Thoracic aorta (tissue), 2 donors: ENCODE measurements around the gene TOP1. TPM values are rescaled to one million over a fixed set of nuclear protein-coding genes. Genes with fewer than 3 reads are reported as not detected.

ENCODE experiments used
- ATAC-seq: fragments of 150-250 bp; one replicate; pipeline ENCODE4 v1.8.0; 2017; ENCODE audit warnings: low read depth; ENCODE audit not compliant: insufficient number of reproducible peaks, low FRiP score
- DNase-seq: peaks from one replicate; pipeline ENCODE4 v3.0.0-alpha.2; 2020; ENCODE audit warnings: low spot score
- H3K27ac ChIP-seq, 2 donors: fragments of 200-600 bp; sonication (generic); 1 replicate in 1 of 2; 2 replicates in 1 of 2; pipeline ENCODE4 v1.5.1; 2016; ENCODE audit warnings: mild to moderate bottlenecking in 2 of 2, moderate library complexity in 2 of 2
- H3K27me3 ChIP-seq: fragments of 200-600 bp; sonication (generic); replicated peaks from 2 replicates; pipeline ENCODE4 v1.6.0; 2016; ENCODE audit warnings: mild to moderate bottlenecking; ENCODE audit not compliant: insufficient read depth
- H3K36me3 ChIP-seq: fragments of 200-600 bp; sonication (generic); one replicate; pipeline ENCODE4 v1.5.1; 2016
- H3K4me1 ChIP-seq, 2 donors: fragments of 200-600 bp; sonication (generic); 1 replicate in 1 of 2; 2 replicates in 1 of 2; pipeline versions ENCODE4 v1.5.1 to v1.6.0; 2016; ENCODE audit warnings: low read depth in 2 of 2, mild to moderate bottlenecking in 1 of 2; ENCODE audit not compliant: control insufficient read depth in 1 of 2
- H3K4me3 ChIP-seq: fragments of 200-600 bp; sonication (generic); 2 replicates; pipeline ENCODE4 v1.5.1; 2016; ENCODE audit warnings: mild to moderate bottlenecking
- H3K9me3 ChIP-seq: fragments of 200-600 bp; sonication (generic); 2 replicates; pipeline ENCODE4 v1.5.1; 2016
- CTCF ChIP-seq: fragments of 200-600 bp; sonication (generic); IDR thresholded peaks from one replicate; pipeline ENCODE4 v1.5.1; 2019; ENCODE audit warnings: antibody characterized with exemption
- total RNA-seq, 2 donors: library from RNA; depleted of rRNA; stranded (reverse); fragments of >200 nt; gene quantifications; one replicate each; pipeline versions ENCODE4 v1.1.0 to v1.2.3, GENCODE V29; 2016

TOP1 gene
- total RNA-seq, 2 donors from 2014 or later, result 17.3 to 35.4 TPM

GRCh38 chr20:41142919-41143318 lies 114.3 kb downstream of the TOP1 start:
- Histone ChIP-seq H3K9me3 (no peaks in the 10 kb centered on the region), H3K36me3 (no peaks in the 10 kb centered on the region), H3K4me3 (no peak overlapping the region), H3K27me3 (no peaks in the 10 kb centered on the region), H3K27ac (peak overlapping the region in 1 of 2 donors; percentile 53), H3K4me1 (peaks cover 29 to 74% of the 10 kb centered on the region in 2 donors)
- ATAC-seq (no peak), DNase-seq (no peak)
- no peak for TF ChIP-seq CTCF

GRCh38 chr20:41143354-41143753 lies 114.7 kb downstream of the TOP1 start:
- H3K36me3 ChIP-seq, result no peaks in the 10 kb centered on the region
- no peak overlapping the region for H3K4me3 ChIP-seq
- H3K4me1 ChIP-seq, result peaks cover 33 to 77% of the 10 kb centered on the region in 2 donors
- no peaks in the 10 kb centered on the region for H3K27me3 ChIP-seq
- peak overlapping the region in 1 of 2 donors; percentile 53 for H3K27ac ChIP-seq
- no peak for ATAC-seq
- H3K9me3 ChIP-seq, result no peaks in the 10 kb centered on the region
- no peak for TF ChIP-seq CTCF
- no peak for DNase-seq

DNA sequence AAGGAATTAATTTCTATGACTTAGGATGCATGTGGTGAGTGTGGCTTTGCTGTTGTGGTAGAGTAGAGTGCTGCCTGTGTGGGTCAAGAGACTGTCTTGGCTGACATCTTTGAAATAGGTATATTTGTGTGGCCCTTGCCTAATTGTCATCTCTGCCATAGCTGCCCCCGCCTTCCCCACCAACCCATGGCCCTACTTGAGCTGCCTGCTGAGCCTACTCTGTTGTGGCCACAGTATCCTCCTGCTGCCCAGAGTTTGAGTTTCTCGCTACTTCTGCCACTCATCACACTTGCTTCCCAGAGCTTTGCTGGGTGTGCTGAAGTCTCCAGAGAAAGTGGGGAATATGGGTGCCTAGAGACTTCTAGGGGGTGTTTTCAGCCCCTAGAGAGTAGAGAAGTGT lies 116.7 kb downstream of the TOP1 start:
- Histone ChIP-seq H3K27me3 (no peaks in the 10 kb centered on the region), H3K9me3 (no peaks in the 10 kb centered on the region), H3K4me3 (no peak overlapping the region), H3K36me3 (no peaks in the 10 kb centered on the region), H3K4me1 (peaks cover 31 to 76% of the 10 kb centered on the region in 2 donors), H3K27ac (peak overlapping the region; percentile 67 to 86)
- no peak for TF ChIP-seq CTCF
- ATAC-seq (no peak), DNase-seq (no peak)

GRCh38 chr20:41145821-41146620 lies 117.4 kb downstream of the TOP1 start:
- no peak for TF ChIP-seq CTCF
- Histone ChIP-seq H3K9me3 (no peaks in the 10 kb centered on the region), H3K27ac (peak overlapping the region; percentile 67 to 86), H3K4me1 (peaks cover 31 to 76% of the 10 kb centered on the region in 2 donors), H3K27me3 (no peaks in the 10 kb centered on the region), H3K4me3 (no peak overlapping the region), H3K36me3 (no peaks in the 10 kb centered on the region)
- no peak for DNase-seq
- ATAC-seq, result no peak

DNA sequence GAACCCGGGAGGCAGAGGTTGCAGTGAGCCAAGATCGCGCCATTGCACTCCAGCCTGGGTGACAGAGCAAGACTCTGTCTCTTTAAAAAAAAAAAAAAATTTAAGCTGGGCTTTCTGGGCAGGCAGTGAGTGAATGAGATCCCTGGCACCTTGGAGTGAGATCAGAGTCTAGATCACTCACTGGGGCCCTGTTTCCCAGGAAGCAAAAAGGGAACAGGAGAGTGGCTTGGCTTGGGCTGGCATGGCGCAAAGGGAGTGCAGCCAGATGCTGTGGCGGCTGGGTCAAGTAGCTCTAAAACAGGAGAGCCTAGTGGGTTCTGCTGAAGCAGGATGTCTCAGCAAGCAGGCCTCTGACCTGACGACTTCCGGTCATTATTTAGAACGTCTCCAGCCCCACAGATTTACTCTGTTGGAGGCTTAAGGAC lies 119.2 kb downstream of the TOP1 start:
- Histone ChIP-seq H3K27me3 (no peaks in the 10 kb centered on the region), H3K27ac (peak overlapping the region; percentile 73 to 86), H3K36me3 (no peaks in the 10 kb centered on the region), H3K9me3 (no peaks in the 10 kb centered on the region), H3K4me3 (no peak overlapping the region), H3K4me1 (peaks cover 41 to 73% of the 10 kb centered on the region in 2 donors)
- ATAC-seq (peak; percentile 40), DNase-seq (no peak)
- no peak for TF ChIP-seq CTCF
